Cerebellar cortex (tissue), 1 donor: ENCODE measurements around the gene CDC42EP3.

ENCODE experiments used
- DNase-seq: peaks from one replicate; pipeline ENCODE4 v3.0.0-alpha.2; 2015; ENCODE audit warnings: low spot score

Gene CDC42EP3

DNA sequence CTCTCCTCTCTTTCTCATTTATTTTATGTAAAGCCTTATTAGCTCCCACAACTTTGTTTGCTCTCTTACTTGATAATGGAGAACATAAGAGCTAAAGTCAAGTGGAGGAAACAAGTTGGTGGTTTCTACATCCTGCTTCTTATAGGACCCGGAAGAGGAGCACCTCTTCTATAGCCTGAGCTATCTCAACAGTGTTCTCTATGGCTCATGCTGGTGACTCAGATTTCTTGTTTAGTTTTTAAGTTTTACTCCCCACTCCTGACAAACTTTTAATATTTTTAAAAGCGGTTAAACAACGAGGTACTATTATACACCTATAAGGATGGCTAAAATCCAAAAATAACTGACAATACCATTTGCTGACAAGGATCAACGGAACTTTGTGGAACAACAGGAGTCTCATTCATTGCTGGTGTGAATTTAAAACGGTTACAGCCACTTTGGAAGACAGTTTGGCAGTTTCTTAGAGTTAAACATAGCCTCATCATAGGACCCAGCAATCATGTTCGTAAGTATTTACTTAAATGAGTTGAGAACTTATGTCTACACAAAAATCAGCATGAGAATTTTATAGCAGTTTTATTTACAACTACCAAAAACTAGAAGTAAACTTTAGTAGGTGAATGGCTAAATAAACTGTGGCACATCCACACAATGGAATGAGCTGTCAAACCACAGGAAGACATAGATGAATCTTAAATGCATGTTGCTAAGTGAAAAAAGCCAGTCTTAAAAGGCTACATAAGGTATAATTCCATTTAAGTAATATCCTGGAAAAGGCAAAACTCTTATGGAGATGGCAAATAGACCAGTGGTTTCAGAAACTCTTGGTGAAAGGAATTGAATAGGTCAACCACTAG lies 12.7 kb upstream of the CDC42EP3 start:
- DNase-seq, result no peak

DNA sequence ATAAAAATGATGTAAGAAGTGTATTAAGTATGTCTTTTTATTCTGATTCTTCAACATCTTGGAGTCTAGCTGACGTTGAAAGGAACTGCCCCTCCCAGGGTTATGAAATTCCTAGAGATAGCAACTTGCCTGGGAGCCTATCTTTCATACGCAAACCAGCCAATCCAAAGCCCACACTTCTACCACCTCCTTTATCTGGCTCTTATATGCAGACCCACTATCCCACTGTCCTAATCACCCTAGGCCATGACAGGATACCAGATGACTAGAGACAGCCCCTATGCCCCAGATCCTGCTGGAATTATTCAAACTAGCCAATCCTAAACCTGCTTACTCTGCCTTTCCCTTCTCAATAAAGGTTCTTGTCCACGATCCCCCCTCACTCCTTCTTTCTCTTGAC lies 11.8 kb upstream of the CDC42EP3 start:
- no peak for DNase-seq

DNA sequence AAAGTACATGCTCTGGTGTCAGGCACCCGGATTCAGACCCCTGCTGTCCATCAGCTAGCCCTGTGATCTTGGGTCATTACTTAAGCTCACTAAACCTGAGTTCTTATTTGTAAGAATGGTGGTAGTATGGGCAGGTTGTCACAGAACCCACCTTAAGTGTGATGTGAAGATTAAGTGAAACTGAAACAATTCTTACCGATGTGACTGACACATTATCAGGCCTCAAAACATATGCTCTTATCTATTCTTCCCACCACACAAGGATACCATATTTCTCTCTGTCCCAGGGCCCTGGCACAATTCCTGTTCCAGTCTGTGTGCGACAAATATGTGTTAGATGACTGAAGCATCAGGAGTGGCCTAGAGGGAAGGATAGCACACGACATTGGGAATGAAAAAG lies 11.0 kb upstream of the CDC42EP3 start:
- DNase-seq, result no peak

DNA sequence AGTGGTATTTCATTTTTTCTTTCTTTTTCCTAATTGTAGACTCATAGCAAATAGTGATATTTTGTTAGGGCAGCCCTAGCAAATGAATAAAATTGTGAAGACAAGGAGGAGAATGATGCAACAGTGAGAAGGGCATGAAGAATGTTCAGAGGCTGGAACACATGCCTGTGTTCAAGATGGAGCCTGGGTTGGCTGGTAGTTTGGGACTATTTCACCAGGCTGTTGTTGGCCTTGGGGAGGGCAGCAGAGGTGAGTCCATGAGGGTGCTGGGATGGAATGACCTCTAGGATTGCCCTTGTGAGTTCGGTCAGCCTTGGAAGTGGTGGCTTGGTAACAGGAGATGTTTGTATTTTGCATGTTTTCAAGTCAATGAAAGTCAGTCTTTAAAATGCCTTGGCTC lies 10.1 kb upstream of the CDC42EP3 start:
- DNase-seq, result no peak

DNA sequence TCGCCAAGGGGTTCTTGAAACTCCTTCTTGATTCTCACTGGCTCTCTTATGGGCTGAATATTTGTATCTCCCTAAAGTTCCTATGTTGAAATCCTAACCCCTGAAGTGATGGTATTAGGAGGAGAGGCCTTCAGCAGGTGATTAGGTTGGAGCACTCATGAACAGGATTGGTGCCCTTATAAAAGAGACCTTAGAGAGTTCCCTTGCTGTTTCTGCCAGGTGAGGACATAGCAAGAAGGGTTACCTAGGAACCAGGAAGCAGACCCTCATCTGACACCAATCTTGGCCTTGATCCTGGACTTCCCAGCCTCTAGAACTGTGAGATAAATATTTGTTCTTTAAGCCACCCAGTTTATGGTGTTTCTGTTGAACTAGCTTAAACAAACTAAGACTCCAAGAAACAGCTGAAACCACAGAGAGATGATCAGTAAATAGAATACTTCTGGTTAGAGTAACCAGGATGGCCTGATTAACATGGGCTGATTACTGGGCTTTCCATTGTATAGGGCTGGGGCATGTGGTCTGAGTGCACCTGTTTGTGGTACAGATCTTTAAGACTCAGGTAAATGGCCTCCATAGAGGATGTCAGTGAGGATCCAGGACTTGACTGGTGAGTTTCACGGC lies 7.7 kb upstream of the CDC42EP3 start:
- no peak for DNase-seq

DNA sequence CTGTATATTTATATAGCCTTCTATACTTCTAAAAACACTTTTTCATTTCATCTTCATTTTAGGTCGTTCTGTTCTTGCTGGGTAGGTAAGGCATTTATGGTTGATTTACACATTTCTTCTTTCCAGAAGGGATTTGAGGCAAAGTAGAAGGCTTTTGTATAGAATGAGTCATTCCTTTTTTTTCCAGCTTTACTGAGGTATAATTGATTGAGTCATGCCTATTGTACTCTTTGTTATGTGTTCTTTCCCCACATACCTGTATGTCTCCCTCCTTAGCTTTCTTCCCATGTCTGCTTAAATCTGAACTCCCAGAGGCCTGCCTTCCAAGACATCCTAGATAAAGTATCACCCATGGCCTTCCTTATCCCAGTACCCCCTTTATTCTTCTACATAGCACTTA lies 4.8 kb upstream of the CDC42EP3 start:
- DNase-seq, result no peak

DNA sequence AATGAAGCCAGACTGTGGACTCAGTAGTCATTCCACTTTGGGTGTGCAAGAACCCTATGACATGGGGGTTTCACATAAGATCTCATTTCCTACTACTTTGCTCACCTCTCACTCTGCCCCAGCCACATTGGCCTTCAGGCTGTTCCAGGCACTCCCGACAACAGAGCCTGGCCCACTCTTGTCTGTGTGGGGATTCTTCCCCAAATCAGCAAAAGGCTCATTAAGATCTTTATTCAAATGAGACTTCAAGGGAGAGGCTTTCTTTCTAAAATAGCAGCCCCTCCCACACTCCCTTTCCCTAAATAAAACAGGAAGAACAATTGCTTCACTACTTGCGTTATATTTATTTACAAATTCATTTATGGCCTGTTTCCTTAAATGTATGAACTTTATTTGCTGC lies 3.5 kb upstream of the CDC42EP3 start:
- no peak for DNase-seq

DNA sequence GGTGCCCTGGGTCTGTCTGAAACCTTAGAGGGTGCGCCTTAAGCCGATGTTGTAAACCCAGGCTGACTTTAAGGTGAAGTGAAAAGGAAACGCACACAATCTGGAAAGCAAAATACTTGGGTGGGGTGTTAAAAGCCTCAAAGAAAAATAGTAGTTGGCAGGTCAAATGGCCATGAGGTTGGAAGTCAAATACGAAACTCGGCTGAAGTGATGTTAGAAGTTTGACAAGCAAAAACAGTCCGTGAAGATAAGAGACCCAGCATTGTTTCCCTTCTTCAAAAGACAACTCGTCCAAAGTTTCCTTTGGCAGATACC lies 1.4 kb upstream of the CDC42EP3 start:
- DNase-seq, result no peak

DNA sequence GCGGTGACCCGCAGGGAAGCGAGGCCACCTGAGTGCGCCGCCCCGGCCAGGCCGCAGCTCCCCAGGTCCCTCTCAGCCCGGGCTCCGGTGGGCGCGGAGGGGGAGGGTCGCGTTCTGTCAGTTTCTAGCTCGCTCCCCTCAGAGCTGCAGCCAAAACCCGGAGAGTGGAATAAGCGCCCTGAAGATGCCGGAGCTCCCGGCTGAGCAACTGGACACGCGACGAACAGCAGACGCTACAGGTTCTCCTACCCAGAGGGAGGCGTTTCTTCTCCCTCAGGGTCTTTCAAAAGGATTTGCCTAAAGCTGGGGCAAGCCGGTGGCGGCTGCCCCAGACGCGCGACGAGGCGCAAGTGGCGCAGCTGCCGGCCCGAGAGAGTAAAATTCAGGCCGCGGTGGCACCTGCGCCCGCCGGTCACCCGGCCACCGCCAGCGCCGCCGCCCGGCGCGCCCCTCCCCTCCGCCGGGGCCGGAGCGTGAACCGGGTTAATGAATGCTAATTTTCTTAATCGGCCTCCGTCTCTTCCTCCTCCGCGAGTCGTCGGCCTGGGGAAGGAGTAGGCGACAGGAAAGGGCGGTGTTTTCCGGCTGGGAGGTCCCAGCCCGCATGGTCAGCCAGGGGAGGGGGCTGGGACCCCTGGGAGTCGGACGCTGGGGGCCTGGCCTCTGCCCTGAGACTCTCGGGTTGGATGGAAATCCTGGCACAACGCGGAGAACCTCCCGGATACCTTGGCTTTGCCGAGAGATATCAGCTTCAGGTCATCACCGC lies 845 bp upstream of the CDC42EP3 start:
- peak; percentile 48 for DNase-seq

DNA sequence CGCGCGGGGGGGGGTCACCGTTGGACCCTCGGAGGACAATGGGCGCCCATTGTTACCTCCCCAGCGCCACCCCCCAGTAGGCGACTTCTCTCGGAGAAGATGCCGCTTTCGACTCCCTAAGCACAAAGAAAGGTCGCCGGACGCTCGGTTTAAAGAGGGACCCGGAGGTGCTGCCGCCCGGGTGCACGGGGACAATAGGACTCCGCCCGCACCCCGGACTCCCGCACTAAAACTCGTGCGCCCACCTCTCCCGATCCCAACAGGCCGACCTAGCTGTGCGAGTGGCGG lies 318 bp upstream of the CDC42EP3 start:
- peak; percentile 5 for DNase-seq

DNA sequence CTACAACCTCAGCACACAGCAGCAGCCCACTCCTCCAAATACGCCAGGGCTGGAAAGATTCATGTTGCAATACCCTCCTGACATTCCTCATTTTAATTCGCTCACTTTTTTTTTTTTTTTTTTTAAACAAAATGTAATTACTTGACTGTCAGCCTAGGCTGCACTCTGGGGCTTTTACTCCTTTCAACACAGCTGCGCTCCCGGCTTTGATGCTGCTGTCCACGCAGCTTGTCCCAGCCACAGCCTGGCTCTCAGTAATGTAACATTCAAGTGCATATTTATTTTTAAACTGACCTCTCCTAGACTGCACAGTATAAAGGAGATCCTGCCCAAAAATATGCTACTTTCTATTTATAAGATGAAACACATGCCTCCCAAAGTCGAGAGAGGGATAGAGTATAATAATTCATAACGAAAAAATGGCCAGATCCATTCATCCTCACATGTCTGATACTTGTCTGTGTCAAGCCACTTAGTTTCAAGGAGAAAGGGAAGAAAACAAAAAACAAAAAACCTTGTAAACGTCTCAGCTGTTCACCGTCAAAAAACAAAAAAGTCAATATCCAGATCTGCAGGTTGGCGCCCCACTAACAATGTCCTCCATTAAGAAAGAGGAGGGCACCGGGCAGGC lies 949 bp downstream of the CDC42EP3 start:
- no peak for DNase-seq

DNA sequence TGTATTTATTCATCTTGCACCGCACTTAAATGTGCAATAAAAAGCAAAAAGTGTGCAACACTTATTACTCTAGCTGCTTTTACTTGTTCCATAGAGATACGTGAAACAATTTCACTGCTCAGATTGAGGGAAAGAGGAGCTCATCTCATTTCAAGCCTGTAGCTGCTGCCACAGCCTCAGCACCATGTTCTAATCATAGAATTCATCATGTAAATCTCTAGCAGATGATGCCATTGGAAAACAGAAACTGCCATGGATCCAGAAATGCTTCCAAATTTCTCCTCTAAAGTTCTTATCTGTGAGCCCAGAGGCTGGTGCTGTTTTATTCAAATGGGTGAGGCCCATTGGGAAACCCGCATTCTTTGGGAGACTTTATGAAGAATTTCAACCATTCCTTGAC lies 2.0 kb downstream of the CDC42EP3 start:
- no peak for DNase-seq

DNA sequence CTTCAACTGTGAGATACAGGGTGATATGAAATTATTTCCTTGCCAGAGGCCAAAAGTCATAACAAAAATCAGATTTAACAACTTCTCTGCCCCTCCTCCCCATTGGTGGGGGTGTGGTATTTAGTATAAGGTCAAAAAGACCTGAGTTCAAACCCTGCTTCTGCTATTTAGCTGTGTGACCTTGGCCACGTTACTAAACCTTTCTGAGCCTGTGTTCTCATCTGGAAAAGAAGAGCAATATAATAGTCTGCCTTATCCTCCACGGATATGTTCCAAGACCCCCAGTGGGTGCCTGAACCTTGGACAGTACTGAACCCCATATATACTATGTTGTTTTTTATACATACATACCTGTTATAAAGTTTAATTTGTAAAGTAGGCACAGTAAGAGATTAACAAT lies 3.7 kb downstream of the CDC42EP3 start:
- no peak for DNase-seq

DNA sequence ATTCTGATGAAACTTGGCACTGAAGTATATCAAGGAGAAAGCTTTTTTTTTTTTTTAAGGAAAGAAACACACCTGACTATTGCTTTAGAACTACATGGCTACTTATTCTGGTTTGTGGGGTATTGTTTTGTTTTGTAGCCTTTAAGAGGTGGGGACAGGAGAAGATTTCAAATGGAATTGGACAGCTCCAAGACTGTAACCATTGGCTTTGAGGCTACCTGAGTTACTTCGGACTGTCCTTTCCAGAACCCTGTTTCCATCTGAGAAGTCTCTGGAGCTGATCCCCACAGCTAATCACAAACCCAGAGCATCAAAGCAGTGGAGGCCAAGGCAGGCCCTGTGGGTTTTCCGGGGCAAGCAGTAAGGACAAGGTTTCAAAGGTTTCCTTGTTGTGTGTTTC lies 4.7 kb downstream of the CDC42EP3 start:
- no peak for DNase-seq

DNA sequence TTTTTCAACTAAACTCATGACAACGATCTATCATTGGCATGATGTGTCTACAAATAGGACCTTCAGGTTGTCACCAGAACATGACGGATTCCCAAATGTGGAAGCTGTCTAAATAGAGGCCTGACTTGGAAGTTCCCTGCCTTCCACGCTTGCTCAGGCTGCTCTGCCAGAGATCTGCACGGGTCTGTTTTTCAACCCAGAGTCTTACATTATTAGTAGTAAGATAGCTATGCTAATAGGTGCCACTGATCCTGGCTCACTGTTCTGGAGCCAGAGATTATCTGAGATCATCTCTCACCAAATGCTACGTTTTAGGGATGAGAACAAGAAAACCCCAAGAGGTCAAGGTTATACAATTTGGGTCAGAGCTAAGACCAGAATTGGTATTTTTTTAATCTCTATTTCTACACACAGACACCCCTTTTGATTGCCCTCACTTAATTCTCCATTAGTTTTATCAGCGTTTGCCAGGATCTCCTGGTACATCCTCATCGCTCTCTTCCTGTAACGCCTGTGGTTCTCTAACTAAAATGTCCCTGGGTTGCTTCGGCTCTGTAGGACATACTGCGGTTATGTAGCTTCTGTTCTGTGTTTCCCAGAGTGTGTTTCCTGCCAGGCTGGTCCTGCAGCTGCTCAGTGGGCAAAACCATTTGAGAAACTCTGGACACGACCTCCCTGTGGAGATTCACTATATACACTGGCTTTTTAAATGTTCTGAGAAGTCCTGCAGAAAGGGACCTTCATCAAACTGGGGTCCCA lies 5.7 kb downstream of the CDC42EP3 start:
- no peak for DNase-seq

DNA sequence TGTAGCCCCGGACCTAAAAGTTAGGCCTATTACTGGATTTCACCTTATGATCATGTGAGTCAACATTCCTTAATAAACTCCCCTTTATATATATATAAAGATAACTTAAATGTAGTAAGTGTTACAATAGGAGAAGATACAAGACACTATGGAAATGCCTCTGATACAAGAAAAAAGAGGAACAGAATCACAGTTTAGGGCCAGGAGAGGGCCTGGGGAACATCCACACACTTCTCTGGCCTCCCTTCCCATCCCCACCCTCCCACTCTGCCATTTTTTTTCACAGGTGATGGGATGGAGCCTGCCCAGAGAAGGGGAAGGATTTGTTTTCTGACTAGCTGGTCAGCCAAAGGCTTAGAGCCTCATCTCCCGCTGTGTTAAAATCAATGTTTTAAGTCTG lies 6.4 kb downstream of the CDC42EP3 start:
- DNase-seq, result no peak

DNA sequence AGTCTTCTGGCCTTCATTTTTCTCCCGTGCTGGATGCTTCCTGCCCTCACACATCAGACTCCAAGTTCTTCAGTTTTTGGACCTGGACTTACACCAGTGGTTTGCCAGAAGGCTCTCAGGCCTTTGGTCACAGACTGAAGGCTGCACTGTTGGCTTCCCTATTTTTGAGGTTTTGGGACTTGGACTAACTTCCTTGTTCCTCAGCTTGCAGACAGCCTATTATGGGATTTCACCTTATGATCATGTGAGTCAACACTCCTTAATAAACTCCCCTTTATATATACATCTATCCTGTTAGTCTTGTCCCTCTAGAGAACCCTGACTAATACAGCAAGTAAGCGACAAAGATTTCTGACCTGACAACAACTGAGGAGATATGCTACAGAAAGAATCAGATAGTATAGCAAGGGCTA lies 7.2 kb downstream of the CDC42EP3 start:
- DNase-seq, result no peak

DNA sequence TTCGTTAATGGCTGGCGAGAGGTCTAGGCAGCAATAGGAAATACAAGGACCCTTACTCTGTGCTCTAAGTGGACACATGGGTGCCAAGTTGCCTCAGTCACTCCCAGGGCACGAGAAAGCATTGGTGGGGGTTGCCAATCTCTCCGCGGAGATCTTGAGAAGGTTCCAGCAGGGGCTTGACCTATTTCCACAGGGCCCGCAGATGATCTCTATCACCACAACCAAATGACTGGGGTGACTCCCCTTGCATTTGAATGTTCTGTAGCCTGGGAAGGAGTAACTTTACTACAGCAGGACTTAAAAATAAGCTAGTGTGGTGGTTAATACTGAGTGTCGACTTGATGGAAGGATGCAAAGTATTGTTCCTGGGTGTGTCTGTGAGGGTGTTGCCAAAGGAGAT lies 8.1 kb downstream of the CDC42EP3 start:
- DNase-seq, result no peak

DNA sequence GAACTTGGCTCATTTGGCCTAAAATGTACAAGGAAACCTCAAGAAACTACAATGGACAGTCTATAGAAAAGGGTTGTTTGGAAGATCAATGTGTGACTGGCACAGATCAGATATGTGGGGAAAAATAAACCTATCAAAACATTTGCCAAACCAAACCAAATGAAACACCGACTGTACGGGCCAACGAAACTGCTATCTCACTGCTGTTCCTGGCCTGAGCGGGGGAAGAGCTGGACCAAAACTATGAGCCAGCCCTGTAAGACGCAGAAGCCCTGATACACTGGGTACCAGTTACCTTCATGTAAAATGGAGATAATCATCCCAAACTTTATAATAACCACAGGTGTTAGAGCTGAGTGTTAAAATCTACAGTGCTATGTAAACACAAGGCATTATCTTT lies 11.7 kb downstream of the CDC42EP3 start:
- DNase-seq, result no peak

DNA sequence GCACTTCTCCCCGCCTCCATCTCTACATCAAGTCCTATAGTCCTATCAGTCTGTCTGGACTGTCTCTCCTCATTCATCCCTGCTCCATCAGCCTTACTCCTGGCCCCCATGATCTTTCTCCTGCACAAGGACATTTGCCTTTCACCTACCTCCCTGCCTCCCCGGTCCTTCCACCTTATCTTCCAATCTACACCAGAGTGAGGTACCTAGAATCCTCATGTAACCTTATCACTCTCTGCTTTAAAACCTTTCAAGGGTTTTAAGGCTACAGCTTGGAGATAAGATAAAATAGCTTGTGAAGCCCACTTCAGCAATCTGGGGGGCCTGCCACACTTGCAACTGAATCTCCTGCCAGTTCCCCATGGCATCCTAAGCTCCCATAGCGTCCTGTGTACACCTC lies 12.8 kb downstream of the CDC42EP3 start:
- DNase-seq, result no peak

DNA sequence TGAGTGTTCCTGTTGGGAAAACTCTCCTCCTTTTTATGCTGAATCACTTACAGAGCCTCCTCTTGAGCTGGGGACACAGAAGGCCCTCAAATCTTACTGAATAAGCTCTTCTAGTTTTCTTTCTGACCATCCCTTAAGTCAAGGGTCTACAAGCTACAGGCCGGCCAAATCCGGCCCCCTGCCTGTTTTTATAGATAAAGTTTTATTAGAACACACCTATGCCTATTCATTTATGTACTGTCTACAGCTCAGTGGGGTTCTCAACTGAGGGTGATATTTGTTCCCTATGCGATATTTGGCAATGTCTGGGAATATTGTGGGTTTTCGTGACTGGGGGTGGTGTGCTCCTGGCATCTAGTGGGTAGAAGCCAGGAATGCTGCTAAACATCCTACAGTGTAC lies 14.0 kb downstream of the CDC42EP3 start:
- no peak for DNase-seq
